Measurements from ENCODE around the gene DCST2. TPM values are rescaled to one million over a fixed set of nuclear protein-coding genes. Genes with fewer than 3 reads are reported as not detected.

Gene DCST2
- total RNA-seq, 1 donor from 2014 or later: 0.64 TPM

DNA sequence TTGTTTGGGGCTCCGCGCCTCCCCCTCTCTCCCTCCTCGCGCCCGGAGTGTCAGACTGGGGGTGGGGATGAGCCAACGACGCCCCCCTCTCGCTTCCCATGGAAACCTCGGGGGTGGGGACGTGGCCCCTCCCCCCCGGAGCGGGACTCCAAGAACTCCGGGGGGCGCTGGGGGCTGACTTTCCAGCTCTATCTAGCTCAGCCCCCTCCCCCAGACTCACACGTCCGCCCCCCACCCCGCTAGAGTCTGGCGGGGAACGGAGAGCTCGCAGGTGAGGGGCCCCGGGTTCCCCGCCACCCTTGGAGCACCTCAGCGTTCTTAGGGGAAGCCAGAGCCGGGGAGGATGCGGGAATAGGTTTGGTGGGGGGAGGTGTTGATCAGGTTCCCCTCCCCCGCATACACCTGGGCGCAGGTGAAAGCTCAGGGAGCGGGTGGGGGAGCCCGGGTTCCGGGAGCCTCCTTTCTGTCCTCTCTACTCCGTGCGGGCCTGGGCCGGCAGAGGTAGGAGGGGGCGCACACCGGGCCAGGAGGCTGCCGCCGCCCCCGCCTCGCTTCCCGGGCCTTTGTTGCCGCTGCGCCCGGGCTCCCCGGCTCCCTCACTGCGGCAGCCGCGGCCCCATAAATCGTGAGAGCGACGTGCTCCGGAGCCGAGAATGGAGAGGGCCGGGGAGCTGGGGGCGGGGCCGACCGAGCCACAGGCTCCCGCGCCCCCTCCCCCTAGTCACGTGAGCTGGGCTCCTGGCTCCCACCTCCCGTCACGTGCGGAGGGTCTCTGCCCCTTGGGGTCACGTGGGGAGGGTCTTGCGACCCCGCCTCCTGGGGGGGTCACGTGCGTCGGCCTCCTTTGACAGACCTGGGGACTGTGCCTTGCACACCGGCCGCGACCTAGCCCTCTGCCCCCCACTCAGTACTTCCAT, 47.0 kb upstream of the DCST2 start:
- no peak overlapping the region for H3K27ac Mint-ChIP-seq (ENCODE audit: unreplicated experiment)
- DNase-seq: peak; percentile 87
- peak overlapping the region; percentile 99 for H3K4me3 Mint-ChIP-seq (ENCODE audit: unreplicated experiment)
- H3K9me3 Mint-ChIP-seq (ENCODE audit: unreplicated experiment): peaks cover 20% of the 10 kb centered on the region
- TF ChIP-seq CTCF (IDR thresholded peaks at IDR 0.05; ENCODE audit: partially characterized antibody, unreplicated experiment): no peak
- no peaks in the 10 kb centered on the region for H3K36me3 Mint-ChIP-seq (ENCODE audit: unreplicated experiment)
- H3K4me1 Mint-ChIP-seq (ENCODE audit: low read depth, unreplicated experiment): peaks cover 34% of the 10 kb centered on the region
- peaks cover 37% of the 10 kb centered on the region for H3K27me3 Mint-ChIP-seq (ENCODE audit: unreplicated experiment)

- H3K9me3 Mint-ChIP-seq (ENCODE audit: unreplicated experiment): peaks cover 18% of the 10 kb centered on the region
- H3K27ac Mint-ChIP-seq (ENCODE audit: unreplicated experiment): peak overlapping the region; percentile 59
- peak; percentile 56 for DNase-seq
- H3K4me1 Mint-ChIP-seq (ENCODE audit: low read depth, unreplicated experiment): peaks cover 39% of the 10 kb centered on the region
- H3K27me3 Mint-ChIP-seq (ENCODE audit: unreplicated experiment): peaks cover 36% of the 10 kb centered on the region
- peak overlapping the region; percentile 92 for H3K4me3 Mint-ChIP-seq (ENCODE audit: unreplicated experiment)
- no peaks in the 10 kb centered on the region for H3K36me3 Mint-ChIP-seq (ENCODE audit: unreplicated experiment)
- TF ChIP-seq CTCF (IDR thresholded peaks at IDR 0.05; ENCODE audit: partially characterized antibody, unreplicated experiment): no peak
Measured at GRCh38 chr1:155079487-155080311, 46.1 kb upstream of the DCST2 start.

GRCh38 chr1:155079210-155079486, 45.6 kb upstream of the DCST2 start:
- H3K4me3 Mint-ChIP-seq (ENCODE audit: unreplicated experiment): peak overlapping the region; percentile 92
- no peak for TF ChIP-seq CTCF (IDR thresholded peaks at IDR 0.05; ENCODE audit: partially characterized antibody, unreplicated experiment)
- peaks cover 30% of the 10 kb centered on the region for H3K27me3 Mint-ChIP-seq (ENCODE audit: unreplicated experiment)
- peaks cover 18% of the 10 kb centered on the region for H3K9me3 Mint-ChIP-seq (ENCODE audit: unreplicated experiment)
- DNase-seq: no peak
- peak overlapping the region; percentile 59 for H3K27ac Mint-ChIP-seq (ENCODE audit: unreplicated experiment)
- H3K4me1 Mint-ChIP-seq (ENCODE audit: low read depth, unreplicated experiment): peaks cover 34% of the 10 kb centered on the region
- H3K36me3 Mint-ChIP-seq (ENCODE audit: unreplicated experiment): no peaks in the 10 kb centered on the region

DNA sequence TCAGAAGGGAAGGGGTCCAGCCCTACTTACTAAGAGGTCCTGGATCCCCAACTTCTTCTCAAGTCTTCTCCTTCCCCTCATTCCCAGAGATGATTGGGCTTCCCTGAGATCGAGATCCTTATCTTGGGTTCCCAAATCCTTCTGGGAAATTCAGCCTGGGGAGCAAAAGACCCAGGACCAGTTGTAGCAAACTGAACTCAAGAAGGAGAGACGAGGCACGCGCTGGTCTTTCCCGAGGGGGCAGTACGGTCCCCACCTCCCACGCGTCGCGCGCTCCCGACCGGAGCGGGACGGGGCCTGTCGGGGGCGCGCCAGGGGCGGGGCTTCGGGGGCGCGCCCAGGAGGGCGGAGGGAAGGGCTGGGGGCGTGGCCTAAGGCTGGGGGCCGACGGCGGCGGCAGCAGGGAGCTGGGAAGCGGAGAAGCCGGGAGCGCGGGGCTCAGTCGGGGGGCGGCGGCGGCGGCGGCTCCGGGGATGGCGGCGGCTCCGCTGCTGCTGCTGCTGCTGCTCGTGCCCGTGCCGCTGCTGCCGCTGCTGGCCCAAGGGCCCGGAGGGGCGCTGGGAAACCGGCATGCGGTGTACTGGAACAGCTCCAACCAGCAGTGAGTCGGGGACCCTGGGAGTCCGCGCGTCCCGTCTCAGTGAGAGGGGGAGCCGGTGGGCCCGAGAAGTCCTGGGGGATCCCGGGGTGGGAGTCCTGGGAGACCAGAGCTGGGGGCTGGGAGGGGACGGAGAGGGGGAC, 45.1 kb upstream of the DCST2 start, which contains the start of gene EFNA3:
TSS of gene EFNA3 (plus strand) at position 369 of the 741 bp plus-strand sequence. CDS start at position 474, 105 bp downstream.
- Mint-ChIP-seq H3K4me1 (ENCODE audit: low read depth, unreplicated experiment) (peaks cover 34% of the 10 kb centered on the region), H3K27ac (ENCODE audit: unreplicated experiment) (peak within 1 kb of the TSS; percentile 59), H3K4me3 (ENCODE audit: unreplicated experiment) (peak within 1 kb of the TSS; percentile 92), H3K36me3 (ENCODE audit: unreplicated experiment) (no peaks in the 10 kb centered on the region), H3K9me3 (ENCODE audit: unreplicated experiment) (peaks cover 18% of the 10 kb centered on the region), H3K27me3 (ENCODE audit: unreplicated experiment) (peaks cover 25% of the 10 kb centered on the region)
- DNase-seq: peak; percentile 72
- no peak for TF ChIP-seq CTCF (IDR thresholded peaks at IDR 0.05; ENCODE audit: partially characterized antibody, unreplicated experiment)

Data from glutamatergic neuron (in vitro differentiated cells).